ENCODE measurements around the gene C3orf22.

C3orf22 gene

GRCh38 chr3:126556637-126557414, 1.9 kb downstream of the C3orf22 start:
- DNase-seq (ENCODE audit: low read depth in 3 of 3), result no peak

- DNase-seq (ENCODE audit: low read depth in 3 of 3), result no peak
Measured at GRCh38 chr3:126555795-126556636, 2.7 kb downstream of the C3orf22 start.

DNA sequence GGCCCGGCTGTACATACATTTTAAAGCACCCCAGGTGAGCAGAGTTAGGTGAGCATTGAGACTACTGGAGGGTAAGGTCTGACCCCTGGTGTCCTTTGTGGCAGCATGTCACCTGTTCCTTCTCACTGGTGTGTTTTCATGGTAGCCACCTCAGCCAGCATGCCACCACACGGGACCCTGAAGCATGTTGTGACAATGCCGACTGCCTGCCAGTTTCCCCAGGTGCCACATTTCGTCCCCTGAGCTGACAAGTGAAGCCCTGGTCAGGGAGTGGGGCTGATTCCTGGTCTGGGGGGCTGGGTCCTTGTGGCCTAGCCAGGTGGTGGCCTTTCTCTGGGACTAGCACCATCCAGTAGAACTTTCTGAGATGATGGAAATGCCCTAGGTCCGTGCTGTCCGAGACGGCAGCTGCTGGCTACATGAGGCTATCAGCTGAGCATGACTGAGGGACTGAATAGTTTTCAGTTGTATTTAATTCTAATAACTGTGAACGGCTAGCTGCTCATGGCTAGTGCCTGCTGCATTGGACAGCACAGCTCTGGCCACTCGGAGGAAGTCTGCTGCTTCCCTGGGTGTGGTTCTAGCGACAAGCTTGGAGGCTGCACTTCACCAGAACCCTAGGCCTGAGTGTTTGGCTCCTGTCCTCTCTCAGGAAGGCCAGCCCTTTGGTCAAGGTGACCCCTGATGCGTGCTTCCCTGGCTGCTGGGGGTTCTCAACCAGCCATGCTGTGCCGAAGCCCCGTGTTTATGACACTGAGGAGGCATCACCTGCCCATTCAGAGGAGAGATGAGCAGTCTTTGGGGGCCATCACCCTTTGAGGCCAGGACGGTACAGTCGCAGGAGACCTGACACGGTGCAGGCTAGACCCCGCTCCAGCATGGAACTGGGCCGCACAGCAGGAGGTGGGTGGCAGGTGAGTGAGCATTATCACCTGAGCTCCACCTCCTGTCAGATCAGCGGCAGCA, 3.9 kb downstream of the C3orf22 start:
- no peak for DNase-seq (ENCODE audit: low read depth in 3 of 3)

DNA sequence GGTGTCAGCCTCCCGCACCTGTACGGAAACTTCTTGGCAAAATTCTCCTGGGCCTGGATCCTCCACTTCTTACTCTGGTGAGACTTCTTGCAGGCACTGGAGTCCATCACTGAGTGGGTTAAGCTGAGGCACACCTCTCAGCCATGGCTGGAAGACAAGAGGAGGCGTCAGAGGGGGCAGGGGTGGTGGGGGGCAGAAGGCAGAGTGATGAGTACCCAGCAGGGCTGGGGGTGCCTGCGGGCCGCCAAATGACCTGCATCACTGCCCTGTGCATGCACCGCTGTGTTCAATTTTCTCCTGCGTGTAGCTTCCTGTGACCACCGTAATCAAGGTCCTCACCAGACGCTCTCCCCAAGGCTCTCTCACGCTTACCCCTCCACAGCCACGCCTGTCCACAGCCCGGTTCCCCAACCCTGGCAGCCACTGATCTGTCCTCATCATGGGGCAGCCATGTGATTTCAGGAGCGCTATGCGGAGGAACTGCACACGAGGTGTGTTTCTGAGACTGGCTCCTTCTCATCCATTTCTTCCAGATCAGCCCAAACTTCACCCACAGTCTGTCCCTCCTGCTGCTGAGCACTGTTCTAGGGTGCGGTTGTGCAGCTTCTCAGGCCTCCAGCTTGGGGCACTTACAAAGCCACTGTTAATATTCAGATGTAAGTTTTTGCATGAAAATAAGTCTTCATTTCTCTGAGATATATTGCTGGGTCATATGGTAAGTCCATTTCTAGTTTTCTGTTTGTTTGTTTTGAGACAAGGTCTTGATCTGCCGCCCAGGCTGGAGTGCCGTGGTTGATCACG, 5.2 kb downstream of the C3orf22 start:
- DNase-seq (ENCODE audit: low read depth in 3 of 3), result no peak

GRCh38 chr3:126552688-126553283, 5.9 kb downstream of the C3orf22 start:
- DNase-seq (ENCODE audit: low read depth in 3 of 3), result no peak

- no peak for DNase-seq (ENCODE audit: low read depth in 3 of 3)
Measured at GRCh38 chr3:126551839-126552687, 6.7 kb downstream of the C3orf22 start.

GRCh38 chr3:126551121-126551838, 7.5 kb downstream of the C3orf22 start:
- DNase-seq (ENCODE audit: low read depth in 3 of 3), result no peak

DNA sequence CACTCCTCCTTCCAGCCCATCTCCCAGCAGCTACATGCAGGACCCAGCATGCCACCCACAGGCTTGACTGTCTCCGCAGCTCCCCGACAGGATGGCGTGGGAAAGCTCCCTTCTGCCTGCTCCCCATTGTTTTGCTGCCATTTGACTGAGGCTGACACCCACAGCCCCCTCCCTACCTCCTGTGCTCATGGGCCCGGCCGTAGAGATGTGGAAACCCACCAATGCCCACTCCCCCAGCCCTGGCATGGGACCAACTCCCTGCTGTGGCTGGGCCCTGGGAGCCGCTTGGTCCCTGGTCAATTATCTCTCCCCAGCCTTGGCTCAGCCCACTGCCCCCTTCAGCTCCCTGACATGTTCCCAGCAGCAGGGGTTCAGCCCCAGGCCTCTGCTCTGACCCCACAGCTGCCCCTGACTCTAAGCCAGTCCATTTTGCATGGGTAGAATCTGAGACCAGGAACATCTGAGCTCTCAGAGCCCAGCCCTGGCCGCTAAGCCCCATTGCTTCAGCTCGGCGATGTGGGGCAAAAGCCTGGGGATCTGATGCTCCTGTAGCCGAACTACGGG, 8.2 kb downstream of the C3orf22 start:
- no peak for DNase-seq (ENCODE audit: low read depth in 3 of 3)

DNA sequence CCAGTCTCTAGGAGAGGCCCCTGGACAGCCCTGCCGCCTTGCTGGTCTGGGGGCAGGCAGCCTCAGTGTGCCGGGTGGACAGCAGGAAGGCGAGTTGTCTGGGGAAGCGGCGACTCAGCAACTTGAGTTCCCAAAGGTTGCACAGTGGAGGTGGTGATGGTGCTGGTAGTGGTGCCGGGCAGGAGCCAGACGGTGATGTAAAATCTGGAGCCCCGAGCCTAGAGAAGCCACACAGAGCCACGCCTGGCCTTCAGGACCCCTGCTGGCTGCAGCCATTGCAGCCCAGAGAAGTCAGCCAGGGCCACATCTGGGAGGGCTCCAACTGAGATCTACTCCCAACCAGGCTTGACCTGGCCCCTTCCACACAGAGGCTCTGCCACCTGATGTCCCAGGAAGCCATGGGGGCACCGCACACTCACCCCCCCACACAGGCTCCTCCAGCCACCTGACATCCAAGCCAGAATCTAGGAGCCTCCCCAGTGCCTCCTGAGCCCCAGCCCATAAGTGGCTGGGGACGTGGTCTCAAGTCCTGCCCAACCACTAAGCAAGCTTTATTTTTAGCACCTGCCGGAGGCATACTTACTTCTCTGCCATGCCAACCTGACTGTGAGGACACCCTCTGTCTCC, 8.8 kb downstream of the C3orf22 start:
- DNase-seq (ENCODE audit: low read depth in 3 of 3), result no peak

DNA sequence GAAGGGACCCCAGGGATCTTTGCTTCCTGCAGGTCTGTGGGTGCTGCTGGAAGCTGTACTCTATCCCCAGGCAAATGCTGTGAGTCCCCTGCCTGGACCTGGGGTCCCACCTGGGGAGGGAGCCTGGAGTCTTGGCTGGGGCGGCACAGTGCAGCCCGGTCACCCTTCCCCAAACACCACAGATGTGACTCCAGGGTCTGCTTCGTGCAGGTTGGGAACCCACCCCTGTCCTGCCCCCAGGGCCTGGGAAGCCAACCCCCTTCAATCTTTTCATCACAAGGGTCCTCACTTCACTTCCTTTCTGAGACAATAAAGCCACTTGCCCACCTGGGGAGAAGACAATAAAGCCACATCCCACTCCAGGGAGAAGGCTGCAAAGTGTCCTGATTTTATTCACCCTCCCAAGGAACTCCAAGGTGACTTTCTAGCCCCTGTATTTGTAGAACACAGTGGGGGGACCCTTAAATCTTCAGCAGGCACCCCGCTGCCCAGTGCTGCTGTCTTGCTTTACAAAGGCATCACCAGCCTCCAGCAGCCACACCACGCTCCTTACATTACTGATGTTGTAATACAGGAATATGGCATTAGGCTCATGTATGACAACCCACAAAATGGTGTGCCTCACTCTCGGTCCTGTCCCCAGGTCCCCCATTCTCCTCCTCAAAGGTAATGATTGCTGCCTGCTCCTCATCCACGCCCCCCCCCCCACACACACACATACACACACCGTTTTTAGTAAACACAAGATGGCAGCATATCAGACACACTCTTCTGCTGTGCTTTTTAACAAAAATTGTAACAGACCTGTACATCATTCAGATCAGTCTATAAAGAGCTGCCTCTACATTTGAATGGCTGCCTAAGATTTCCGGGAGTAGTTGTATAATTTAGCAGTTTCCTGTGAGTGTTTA, 9.9 kb downstream of the C3orf22 start:
- no peak for DNase-seq (ENCODE audit: low read depth in 3 of 3)

- DNase-seq (ENCODE audit: low read depth in 3 of 3), result no peak
Measured at GRCh38 chr3:126547721-126548120, 11.0 kb downstream of the C3orf22 start.

- no peak for DNase-seq (ENCODE audit: low read depth in 3 of 3)
Measured at GRCh38 chr3:126546549-126547239, 12.0 kb downstream of the C3orf22 start.

DNA sequence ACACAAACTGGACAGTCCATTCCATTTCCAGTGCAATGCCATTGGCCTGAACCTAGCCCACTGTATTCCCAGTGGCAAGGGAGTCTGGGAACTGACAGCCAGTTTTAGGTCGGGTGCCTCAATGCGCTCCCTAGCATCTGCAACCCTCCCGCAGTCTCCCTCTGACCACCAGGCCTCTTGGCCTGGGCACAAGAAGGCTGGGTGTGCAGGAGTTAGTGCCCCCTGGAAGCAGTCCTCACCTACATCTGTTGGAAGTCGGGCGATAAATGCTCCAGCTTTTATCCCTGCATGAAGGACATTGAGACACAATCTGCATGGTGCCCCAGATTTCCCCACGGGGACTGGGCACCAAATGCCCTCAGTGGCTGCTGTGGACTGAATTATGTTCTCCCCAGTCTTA, 12.7 kb downstream of the C3orf22 start:
- no peak for DNase-seq (ENCODE audit: low read depth in 3 of 3)

DNA sequence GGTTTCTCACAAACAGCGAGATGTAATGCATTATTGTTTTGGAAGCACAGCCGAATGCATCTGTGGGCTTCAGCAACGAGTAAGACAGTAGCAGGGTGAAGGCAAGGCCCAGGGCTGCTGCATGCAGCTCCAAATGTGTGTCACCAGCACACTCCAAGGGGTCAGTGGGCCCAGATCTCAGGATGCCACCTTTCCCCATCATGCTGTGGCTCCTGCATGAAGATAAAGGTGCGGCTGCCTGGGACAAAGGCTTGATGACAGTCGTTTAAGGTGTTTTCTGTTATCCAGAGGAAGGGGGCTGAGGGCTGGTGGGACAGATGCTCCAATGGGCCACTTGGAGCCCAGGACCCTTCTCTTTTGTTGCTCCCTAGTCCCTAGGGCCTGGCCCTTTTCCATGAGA, 13.2 kb downstream of the C3orf22 start:
- no peak for DNase-seq (ENCODE audit: low read depth in 3 of 3)

- no peak for DNase-seq (ENCODE audit: low read depth in 3 of 3)
Measured at GRCh38 chr3:126544596-126545281, 14.0 kb downstream of the C3orf22 start.

Data from stimulated activated CD4-positive, alpha-beta T cell treated with anti-CD3 and anti-CD28 coated beads, TNF-alpha, amount 100 ng/mL, for 24 hours (primary cell).